Type B pancreatic cell (in vitro differentiated cells): Measurements from ENCODE around the gene MOB3A. TPM values are rescaled to one million over a fixed set of nuclear protein-coding genes. Genes with fewer than 3 reads are reported as not detected.

Source experiments
- DNase-seq: peaks from one replicate; pipeline ENCODE4 v3.0.0; 2021; ENCODE audit warnings: mixed read lengths; ENCODE audit not compliant: unreplicated experiment; ENCODE audit errors: extremely low spot score
- H3K27ac Mint-ChIP-seq: 2 replicates; pipeline ENCODE4 v1.8.0; 2021; ENCODE audit warnings: mild to moderate bottlenecking, mixed read lengths
- H3K27me3 Mint-ChIP-seq: 2 replicates; pipeline ENCODE4 v1.8.0; 2021; ENCODE audit warnings: mixed read lengths
- H3K36me3 Mint-ChIP-seq: 2 replicates; pipeline ENCODE4 v1.8.0; 2021; ENCODE audit warnings: mixed read lengths
- H3K4me1 Mint-ChIP-seq: one replicate; pipeline ENCODE4 v1.8.0; 2021; ENCODE audit warnings: mixed read lengths; ENCODE audit not compliant: unreplicated experiment
- H3K4me3 Mint-ChIP-seq: 2 replicates; pipeline ENCODE4 v1.8.0; 2021; ENCODE audit warnings: mild to moderate bottlenecking, mixed read lengths
- H3K9me3 Mint-ChIP-seq: 2 replicates; pipeline ENCODE4 v1.8.0; 2021; ENCODE audit warnings: mixed read lengths
- total RNA-seq: library from RNA; stranded (reverse); gene quantifications from 2 replicates; pipeline ENCODE4 v1.2.1, GENCODE V29; 2021; ENCODE audit warnings: low replicate concordance
- TF ChIP-seq, protein P1 (sequence below): fragments of 200-600 bp; sonication (generic); conservative IDR thresholded peaks from 2 replicates; pipeline ENCODE4 v1.5.0; 2021; ENCODE audit warnings: antibody characterized with exemption, mild to moderate bottlenecking

MOB3A gene
- total RNA-seq, 1 donor from 2014 or later, result 34.6 TPM

DNA sequence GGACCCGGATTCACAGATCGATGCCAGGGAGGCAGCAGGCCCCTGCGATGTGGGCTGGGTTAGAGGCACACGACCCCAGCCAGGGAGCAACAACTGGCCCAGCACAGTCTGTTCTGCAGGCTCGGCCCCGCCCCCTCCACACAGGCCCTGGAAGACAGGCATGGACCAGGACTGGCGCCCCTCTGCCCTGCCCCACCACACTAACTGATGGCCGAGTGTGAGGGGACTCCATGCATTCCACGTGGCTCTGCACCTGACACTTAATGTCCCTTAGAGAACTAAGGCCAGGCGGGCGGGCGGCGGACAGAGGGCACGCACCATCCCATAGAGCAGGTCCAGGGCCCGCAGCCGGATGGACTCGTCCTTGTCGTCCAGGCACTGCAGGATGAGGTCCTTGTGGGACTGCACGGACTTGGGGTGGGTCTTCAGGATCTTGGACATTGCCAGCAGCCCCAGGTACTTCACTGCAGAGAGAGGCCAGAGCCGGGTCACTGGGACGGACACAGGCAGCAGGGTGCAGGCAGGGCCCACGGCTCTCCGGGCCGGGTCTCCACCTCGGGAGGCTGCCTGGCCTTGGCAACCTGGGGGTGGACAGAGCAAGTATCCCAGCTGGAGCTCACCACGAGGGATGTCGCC is 25.4 kb upstream of the MOB3A start:
- no peak for DNase-seq
- Mint-ChIP-seq H3K9me3 (no peaks in the 10 kb centered on the region), H3K4me3 (no peak overlapping the region), H3K36me3 (no peaks in the 10 kb centered on the region), H3K4me1 (no peaks in the 10 kb centered on the region), H3K27ac (no peak overlapping the region), H3K27me3 (no peaks in the 10 kb centered on the region)
- TF ChIP-seq, protein P1, sequence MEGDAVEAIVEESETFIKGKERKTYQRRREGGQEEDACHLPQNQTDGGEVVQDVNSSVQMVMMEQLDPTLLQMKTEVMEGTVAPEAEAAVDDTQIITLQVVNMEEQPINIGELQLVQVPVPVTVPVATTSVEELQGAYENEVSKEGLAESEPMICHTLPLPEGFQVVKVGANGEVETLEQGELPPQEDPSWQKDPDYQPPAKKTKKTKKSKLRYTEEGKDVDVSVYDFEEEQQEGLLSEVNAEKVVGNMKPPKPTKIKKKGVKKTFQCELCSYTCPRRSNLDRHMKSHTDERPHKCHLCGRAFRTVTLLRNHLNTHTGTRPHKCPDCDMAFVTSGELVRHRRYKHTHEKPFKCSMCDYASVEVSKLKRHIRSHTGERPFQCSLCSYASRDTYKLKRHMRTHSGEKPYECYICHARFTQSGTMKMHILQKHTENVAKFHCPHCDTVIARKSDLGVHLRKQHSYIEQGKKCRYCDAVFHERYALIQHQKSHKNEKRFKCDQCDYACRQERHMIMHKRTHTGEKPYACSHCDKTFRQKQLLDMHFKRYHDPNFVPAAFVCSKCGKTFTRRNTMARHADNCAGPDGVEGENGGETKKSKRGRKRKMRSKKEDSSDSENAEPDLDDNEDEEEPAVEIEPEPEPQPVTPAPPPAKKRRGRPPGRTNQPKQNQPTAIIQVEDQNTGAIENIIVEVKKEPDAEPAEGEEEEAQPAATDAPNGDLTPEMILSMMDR, result no peak

DNA sequence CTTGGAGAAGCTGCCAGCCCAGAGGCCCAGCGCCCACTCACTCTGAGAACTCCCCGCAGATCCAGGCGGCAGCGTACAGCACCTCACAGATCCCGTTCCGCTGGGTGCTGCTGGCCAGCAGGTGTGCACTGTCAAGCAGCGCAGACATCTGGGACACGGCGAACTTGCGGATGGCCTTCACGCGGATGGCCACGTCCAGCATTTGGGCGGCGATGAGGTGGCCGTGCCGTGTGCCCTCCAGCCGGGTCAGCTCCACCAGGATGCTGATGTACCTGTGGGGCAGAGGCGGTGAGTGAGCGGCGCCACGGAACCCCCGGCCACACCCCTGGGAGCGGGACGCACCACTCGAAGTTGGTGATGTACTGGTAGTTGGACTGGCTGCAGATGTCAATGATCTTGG is 24.7 kb upstream of the MOB3A start:
- Mint-ChIP-seq H3K27ac (no peak overlapping the region), H3K36me3 (no peaks in the 10 kb centered on the region), H3K4me3 (no peak overlapping the region), H3K27me3 (no peaks in the 10 kb centered on the region), H3K9me3 (no peaks in the 10 kb centered on the region), H3K4me1 (no peaks in the 10 kb centered on the region)
- DNase-seq, result no peak
- TF ChIP-seq, protein P1, result no peak

DNA sequence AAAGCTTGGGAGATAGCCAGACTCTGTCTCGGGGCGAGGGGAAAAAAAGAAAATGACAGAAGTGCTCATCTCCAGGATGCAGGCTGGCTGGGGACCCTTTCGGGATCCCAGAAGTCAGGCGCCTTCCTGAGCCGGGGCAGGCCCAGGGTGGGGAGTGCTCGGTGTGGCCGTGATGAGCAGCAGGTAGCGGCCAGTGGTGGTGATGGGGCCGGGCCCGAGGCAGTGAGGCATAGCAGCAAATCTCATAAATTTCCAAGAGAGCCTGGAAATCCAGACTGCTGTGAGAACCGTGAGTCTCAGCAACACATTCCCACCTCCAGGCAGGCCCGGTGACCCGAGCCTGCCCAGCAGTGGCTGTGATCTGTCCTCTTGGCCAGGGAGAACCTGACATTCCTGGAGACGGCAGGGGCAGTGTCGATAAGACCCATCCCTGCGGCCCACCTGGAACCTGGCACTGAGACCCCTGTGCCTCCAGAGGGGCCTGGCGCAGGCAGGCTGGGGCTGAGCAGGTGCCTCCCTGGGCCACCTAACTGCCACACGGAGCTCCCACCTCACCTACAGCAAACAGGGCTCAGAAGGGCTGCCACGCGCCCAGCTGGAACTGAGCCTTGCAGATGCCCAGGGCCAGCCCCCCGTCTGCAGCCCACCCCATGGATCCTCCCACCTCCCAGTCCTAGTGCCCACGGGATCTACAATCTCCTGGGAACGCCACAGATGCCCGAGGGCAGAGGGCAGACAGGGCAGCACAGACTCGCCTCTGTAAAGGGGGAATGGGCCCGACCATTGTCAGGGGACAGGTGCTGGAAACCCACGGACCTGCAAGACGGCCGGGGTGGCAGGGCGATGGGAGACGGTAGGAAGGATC is 24.0 kb upstream of the MOB3A start:
- no peaks in the 10 kb centered on the region for H3K27me3 Mint-ChIP-seq
- H3K4me1 Mint-ChIP-seq, result no peaks in the 10 kb centered on the region
- no peak overlapping the region for H3K4me3 Mint-ChIP-seq
- H3K27ac Mint-ChIP-seq, result no peak overlapping the region
- H3K36me3 Mint-ChIP-seq, result no peaks in the 10 kb centered on the region
- no peak for DNase-seq
- TF ChIP-seq, protein P1, result no peak
- no peaks in the 10 kb centered on the region for H3K9me3 Mint-ChIP-seq

DNA sequence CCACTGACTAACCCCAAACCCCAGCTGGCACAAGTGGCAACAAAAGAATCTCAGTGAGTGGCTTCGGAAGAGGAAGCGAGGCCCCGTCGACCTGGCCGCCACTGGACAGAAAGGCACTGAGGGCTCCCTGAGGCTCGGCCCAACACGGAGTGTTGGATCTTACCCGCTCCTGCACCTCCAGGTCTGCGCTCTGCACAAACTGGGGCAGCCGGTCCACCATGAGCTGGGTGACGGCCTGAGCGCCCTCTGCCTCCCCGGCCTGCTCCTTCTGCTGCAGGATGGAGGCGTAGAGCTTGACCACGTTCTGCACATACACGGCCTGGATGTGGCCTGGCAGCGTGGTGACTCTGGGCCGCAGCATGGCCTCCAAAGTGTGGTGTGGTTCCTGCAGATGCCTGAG is 22.3 kb upstream of the MOB3A start:
- no peak overlapping the region for H3K4me3 Mint-ChIP-seq
- H3K36me3 Mint-ChIP-seq, result no peaks in the 10 kb centered on the region
- no peaks in the 10 kb centered on the region for H3K4me1 Mint-ChIP-seq
- H3K27me3 Mint-ChIP-seq, result no peaks in the 10 kb centered on the region
- H3K9me3 Mint-ChIP-seq, result no peaks in the 10 kb centered on the region
- H3K27ac Mint-ChIP-seq, result no peak overlapping the region
- TF ChIP-seq, protein P1, result no peak
- DNase-seq, result no peak

DNA sequence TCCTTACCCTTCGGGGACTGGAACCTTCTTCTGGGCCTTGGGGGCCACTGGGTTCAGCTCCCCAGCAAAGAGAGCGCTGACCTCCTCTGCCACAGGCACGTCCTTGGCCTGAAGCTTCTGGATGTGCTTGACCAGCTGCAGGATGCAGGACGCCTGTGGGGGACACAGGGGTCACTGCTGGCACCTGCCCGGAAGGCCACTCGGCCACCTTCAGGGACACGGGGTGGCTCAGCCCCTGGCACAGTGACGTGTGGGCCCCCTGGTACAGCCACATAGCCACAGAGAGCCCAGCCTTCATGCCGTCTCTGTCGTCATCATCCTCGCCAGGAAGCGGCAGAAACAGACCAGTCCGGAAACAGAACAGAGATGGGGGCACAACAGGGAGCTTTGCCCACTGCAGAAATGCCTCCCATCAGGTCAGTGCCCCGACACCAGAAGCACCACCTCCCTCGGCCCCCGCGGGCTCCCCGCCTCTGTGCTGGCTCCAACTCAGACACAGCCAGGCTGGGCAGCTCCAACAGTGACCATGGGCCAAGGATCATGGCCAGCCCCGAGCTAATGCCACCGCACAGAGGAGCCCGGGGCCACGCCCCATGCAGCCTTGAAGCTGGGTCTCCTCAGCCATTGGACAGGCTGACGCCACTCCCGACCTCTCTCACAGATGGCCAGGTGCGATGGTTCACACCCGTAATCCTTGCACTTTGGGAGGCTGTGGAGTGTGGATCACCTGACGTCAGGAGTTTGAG is 21.3 kb upstream of the MOB3A start:
- no peak overlapping the region for H3K4me3 Mint-ChIP-seq
- H3K36me3 Mint-ChIP-seq, result no peaks in the 10 kb centered on the region
- DNase-seq, result no peak
- no peak overlapping the region for H3K27ac Mint-ChIP-seq
- TF ChIP-seq, protein P1, result no peak
- H3K4me1 Mint-ChIP-seq, result no peaks in the 10 kb centered on the region
- H3K27me3 Mint-ChIP-seq, result no peaks in the 10 kb centered on the region
- no peaks in the 10 kb centered on the region for H3K9me3 Mint-ChIP-seq
